Uterus (tissue), 2 donors: Measurements from ENCODE around the gene SH3GL2.

Experiments
- POLR2A ChIP-seq, 2 donors: fragments of 450-650 bp; IDR thresholded peaks; one replicate each; pipeline ENCODE4 v1.6.1; 2016; ENCODE audit warnings: antibody characterized with exemption in 2 of 2, mild to moderate bottlenecking in 1 of 2, moderate library complexity in 1 of 2
- TF ChIP-seq, protein P1 (sequence below), 4 experiments: fragments of 200-600 bp in 2 of 4; fragments of 450-650 bp in 2 of 4; sonication (generic) in 2 of 4; IDR thresholded peaks; one replicate each; pipeline ENCODE4 v1.5.1; 2016 to 2019; ENCODE audit warnings: antibody characterized with exemption in 4 of 4, mild to moderate bottlenecking in 2 of 4, moderate library complexity in 1 of 4

DNA sequence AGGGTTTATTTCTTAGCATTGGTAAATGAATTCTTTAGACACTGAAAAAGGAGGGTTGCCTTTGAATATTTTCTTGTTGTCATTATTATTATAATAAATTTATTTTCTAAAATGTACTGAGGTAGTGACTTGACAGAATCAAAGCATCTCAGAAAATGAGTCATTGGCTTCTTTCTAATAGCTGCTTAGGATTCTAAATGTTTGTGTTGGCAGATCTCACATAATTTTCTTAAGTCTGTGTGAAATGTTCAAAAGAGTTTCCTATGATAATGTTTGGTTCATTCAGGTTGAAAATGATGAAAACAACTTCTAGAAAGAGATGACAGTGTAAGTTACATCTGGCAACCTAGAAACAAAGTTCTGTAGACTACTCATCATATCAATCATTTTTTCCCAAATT, 69.7 kb downstream of the SH3GL2 start:
- TF ChIP-seq, protein P1, sequence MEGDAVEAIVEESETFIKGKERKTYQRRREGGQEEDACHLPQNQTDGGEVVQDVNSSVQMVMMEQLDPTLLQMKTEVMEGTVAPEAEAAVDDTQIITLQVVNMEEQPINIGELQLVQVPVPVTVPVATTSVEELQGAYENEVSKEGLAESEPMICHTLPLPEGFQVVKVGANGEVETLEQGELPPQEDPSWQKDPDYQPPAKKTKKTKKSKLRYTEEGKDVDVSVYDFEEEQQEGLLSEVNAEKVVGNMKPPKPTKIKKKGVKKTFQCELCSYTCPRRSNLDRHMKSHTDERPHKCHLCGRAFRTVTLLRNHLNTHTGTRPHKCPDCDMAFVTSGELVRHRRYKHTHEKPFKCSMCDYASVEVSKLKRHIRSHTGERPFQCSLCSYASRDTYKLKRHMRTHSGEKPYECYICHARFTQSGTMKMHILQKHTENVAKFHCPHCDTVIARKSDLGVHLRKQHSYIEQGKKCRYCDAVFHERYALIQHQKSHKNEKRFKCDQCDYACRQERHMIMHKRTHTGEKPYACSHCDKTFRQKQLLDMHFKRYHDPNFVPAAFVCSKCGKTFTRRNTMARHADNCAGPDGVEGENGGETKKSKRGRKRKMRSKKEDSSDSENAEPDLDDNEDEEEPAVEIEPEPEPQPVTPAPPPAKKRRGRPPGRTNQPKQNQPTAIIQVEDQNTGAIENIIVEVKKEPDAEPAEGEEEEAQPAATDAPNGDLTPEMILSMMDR (IDR thresholded peaks at IDR 0.05) = no peak
- TF ChIP-seq POLR2A (IDR thresholded peaks at IDR 0.05) = no peak
